ENCODE measurements around the gene ZNF792. TPM values are rescaled to one million over a fixed set of nuclear protein-coding genes. Genes with fewer than 3 reads are reported as not detected.
"Not testable (repeated sequence)": the region's sequence is repeated elsewhere in the genome, so short reads cannot be mapped to it uniquely, and the experiment has no call there.

ZNF792 gene
- total RNA-seq, 1 donor = 3.0 TPM

DNA sequence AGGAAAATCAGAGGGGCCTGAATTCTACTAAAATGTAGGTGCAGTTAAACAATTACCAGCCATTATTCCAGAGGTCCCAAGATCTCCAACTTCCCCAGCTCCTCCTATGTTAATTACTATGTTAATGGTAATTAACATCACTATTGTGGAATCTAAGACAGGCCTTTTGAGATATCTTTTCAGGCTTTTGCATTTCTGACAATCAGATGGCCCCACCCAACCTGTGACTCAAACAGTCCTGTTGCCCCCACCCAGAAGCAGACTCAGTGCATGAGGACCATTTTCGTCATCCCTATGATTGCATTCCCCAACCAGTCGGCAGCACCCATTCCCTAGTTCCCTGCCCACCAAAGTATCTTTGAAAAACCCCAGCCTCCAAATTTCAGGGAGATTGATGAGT, 45.8 kb downstream of the ZNF792 start:
- H3K4me3 ChIP-seq (ENCODE audit: low read depth, low read length) = no peak overlapping the region
- no peak for DNase-seq (ENCODE audit: low read depth)
- TF ChIP-seq CTCF (IDR thresholded peaks at IDR 0.05; ENCODE audit: insufficient read depth, low read length) = no peak

DNA sequence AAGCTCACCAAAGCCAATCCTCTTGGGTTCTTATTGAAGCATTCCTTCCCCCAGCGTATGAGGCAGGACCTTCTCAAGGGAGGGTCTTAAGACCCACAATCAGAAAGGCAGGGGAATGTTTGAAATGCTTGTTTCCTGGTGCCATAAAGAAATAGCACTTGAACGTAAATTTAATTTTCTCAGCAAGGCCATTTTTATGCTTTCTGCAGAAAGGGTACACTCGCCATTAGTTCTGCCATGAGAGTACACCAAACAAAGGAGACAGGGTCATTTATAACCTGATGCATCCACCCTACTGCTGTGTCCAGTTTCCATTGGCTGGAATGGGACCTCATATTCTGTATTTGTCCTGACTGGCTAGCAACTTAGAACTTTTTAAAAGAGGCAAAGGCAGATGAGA, 46.9 kb downstream of the ZNF792 start:
- H3K4me3 ChIP-seq (ENCODE audit: low read depth, low read length); DNase-seq (ENCODE audit: low read depth): not testable (repeated sequence)

DNA sequence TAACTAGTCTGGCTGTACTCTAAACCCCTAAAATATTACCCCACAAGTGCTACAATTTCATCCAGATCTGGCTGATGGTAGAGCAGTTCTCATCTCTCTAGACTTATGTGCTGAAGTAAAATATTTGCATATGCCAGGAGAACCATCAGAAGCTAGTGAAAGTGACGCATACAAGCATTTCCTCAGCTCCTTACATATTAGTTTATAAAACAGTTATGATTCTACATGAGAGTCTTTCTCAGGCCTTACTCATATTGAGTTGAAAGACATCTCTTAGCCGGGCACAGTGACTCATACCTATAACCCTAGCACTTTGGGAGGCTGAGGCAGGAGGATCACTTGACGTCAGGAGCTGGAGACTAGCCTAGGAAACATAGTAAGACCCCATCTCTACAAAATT, 53.3 kb downstream of the ZNF792 start:
- H3K4me3 ChIP-seq (ENCODE audit: low read depth, low read length) = no peak overlapping the region
- DNase-seq (ENCODE audit: low read depth) = no peak
- no peak for TF ChIP-seq CTCF (IDR thresholded peaks at IDR 0.05; ENCODE audit: insufficient read depth, low read length)

Other genes with a start within 250 kb of the ZNF792 start
- gene ZNF181, start 230.0 kb downstream of the ZNF792 start, total RNA-seq (ENCODE audit: low replicate concordance) = 19.4 and 55.4 TPM in 2 replicates
- gene ZNF599, start 191.0 kb downstream of the ZNF792 start, total RNA-seq (ENCODE audit: low replicate concordance) = 6.7 and 11.6 TPM in 2 replicates
- gene ZNF30, start 37.3 kb downstream of the ZNF792 start, total RNA-seq (ENCODE audit: low replicate concordance) = 1.9 and 4.2 TPM in 2 replicates
- gene GRAMD1A, start 36.1 kb upstream of the ZNF792 start, total RNA-seq (ENCODE audit: low replicate concordance) = 25.1 and 27.0 TPM in 2 replicates
- gene SCN1B, start 66.2 kb upstream of the ZNF792 start, total RNA-seq (ENCODE audit: low replicate concordance) = 7.0 and 12.1 TPM in 2 replicates
- 0.98 TPM in 1 of 2 replicates, not detected in the other for gene HPN, start 77.5 kb upstream of the ZNF792 start, total RNA-seq (ENCODE audit: low replicate concordance)
- gene FXYD3, start 151.6 kb upstream of the ZNF792 start, total RNA-seq (ENCODE audit: low replicate concordance) = 1.3 TPM in 1 of 2 replicates, not detected in the other
- gene LGI4, start 170.8 kb upstream of the ZNF792 start, total RNA-seq (ENCODE audit: low replicate concordance) = 0.09 and 3.7 TPM in 2 replicates
- gene FXYD1, start 174.6 kb upstream of the ZNF792 start, total RNA-seq (ENCODE audit: low replicate concordance) = 2.5 and 6.5 TPM in 2 replicates
- not detected in 2 replicates for gene FXYD7, start 179.0 kb upstream of the ZNF792 start, total RNA-seq (ENCODE audit: low replicate concordance)
- 11.5 and 59.8 TPM in 2 replicates for gene FXYD5, start 190.5 kb upstream of the ZNF792 start, total RNA-seq (ENCODE audit: low replicate concordance)

Measured in fibroblast of the aortic adventitia (primary cell).